Cerebellar nuclear complex (tissue), 1 donor: Measurements from ENCODE around the gene SIPA1L3.

Experiments used
- DNase-seq, 2 experiments: peaks; one replicate each; lab custom pipeline; 2025; lab: John Stamatoyannopoulos, UW

SIPA1L3 gene

GRCh38 chr19:38152461-38153379 lies 245.7 kb downstream of the SIPA1L3 start:
- no peak for DNase-seq

GRCh38 chr19:38155453-38155852 lies 248.4 kb downstream of the SIPA1L3 start:
- DNase-seq: no peak

- DNase-seq: no peak
Measured at GRCh38 chr19:38158730-38159129, 251.7 kb downstream of the SIPA1L3 start.

- no peak for DNase-seq
Measured at GRCh38 chr19:38162094-38162493, 255.1 kb downstream of the SIPA1L3 start.

GRCh38 chr19:38162632-38163031 lies 255.6 kb downstream of the SIPA1L3 start:
- DNase-seq: no peak

- no peak for DNase-seq
Measured at GRCh38 chr19:38163419-38164290, 256.6 kb downstream of the SIPA1L3 start.

GRCh38 chr19:38164526-38164925 lies 257.5 kb downstream of the SIPA1L3 start:
- DNase-seq: no peak

- no peak for DNase-seq
Measured at GRCh38 chr19:38165335-38165734, 258.3 kb downstream of the SIPA1L3 start.

GRCh38 chr19:38168637-38169036 lies 261.6 kb downstream of the SIPA1L3 start:
- DNase-seq: no peak

- no peak for DNase-seq
Measured at GRCh38 chr19:38170334-38170733, 263.3 kb downstream of the SIPA1L3 start.

GRCh38 chr19:38172001-38172400 lies 265.0 kb downstream of the SIPA1L3 start:
- DNase-seq: no peak

- peak in 1 of 2 experiments; percentile 3 for DNase-seq
Measured at GRCh38 chr19:38173291-38174041, 266.5 kb downstream of the SIPA1L3 start.

- DNase-seq: no peak
Measured at GRCh38 chr19:38175422-38175821, 268.4 kb downstream of the SIPA1L3 start.

- DNase-seq: no peak
Measured at GRCh38 chr19:38180071-38180470, 273.1 kb downstream of the SIPA1L3 start.

GRCh38 chr19:38182536-38183210 lies 275.7 kb downstream of the SIPA1L3 start:
- DNase-seq: no peak

- DNase-seq: no peak
Measured at GRCh38 chr19:38183251-38183897, 276.4 kb downstream of the SIPA1L3 start.

GRCh38 chr19:38184815-38185214 lies 277.8 kb downstream of the SIPA1L3 start:
- no peak for DNase-seq

- no peak for DNase-seq
Measured at GRCh38 chr19:38185562-38185961, 278.6 kb downstream of the SIPA1L3 start.

- no peak for DNase-seq
Measured at GRCh38 chr19:38190061-38190460, 283.1 kb downstream of the SIPA1L3 start.

- no peak for DNase-seq
Measured at GRCh38 chr19:38190793-38191192, 283.8 kb downstream of the SIPA1L3 start.

GRCh38 chr19:38191747-38192146 lies 284.7 kb downstream of the SIPA1L3 start:
- DNase-seq: no peak
